ENCODE data around the gene STRIP2. TPM values are rescaled to one million over a fixed set of nuclear protein-coding genes. Genes with fewer than 3 reads are reported as not detected.

The STRIP2 gene
- total RNA-seq, 1 experiment from 2014 or later: 6.5 TPM

GRCh38 chr7:129389829-129390228 lies 44.4 kb upstream of the STRIP2 start:
- Mint-ChIP-seq H3K4me1 (peaks cover 33% of the 10 kb centered on the region), H3K36me3 (no peaks in the 10 kb centered on the region), H3K27me3 (ENCODE audit: low read depth) (no peaks in the 10 kb centered on the region), H3K4me3 (no peak overlapping the region), H3K27ac (no peak overlapping the region), H3K9me3 (no peaks in the 10 kb centered on the region)
- no peak for ATAC-seq
- DNase-seq (ENCODE audit: low spot score): no peak
- ChIA-PET CTCF (interaction anchor here (0.7 to 2.1 kb wide), 7 partner anchors 10 to 171 kb away, joined by 3 to 12 read pairs (median 7); partner anchors contain the start of gene STRIP2), POLR2A (no interaction called here)
- TF ChIP-seq TP53 (CRISPR knock-in tag; IDR thresholded peaks at IDR 0.05) (no peak), E2F1 (CRISPR knock-in tag; IDR thresholded peaks at IDR 0.05) (no peak), ZNF219 (CRISPR knock-in tag; IDR thresholded peaks at IDR 0.05; ENCODE audit: borderline replicate concordance) (no peak), SMAD3 (CRISPR knock-in tag; IDR thresholded peaks at IDR 0.05; ENCODE audit: borderline replicate concordance) (no peak), IRF1 (CRISPR knock-in tag; IDR thresholded peaks at IDR 0.05) (no peak)

DNA sequence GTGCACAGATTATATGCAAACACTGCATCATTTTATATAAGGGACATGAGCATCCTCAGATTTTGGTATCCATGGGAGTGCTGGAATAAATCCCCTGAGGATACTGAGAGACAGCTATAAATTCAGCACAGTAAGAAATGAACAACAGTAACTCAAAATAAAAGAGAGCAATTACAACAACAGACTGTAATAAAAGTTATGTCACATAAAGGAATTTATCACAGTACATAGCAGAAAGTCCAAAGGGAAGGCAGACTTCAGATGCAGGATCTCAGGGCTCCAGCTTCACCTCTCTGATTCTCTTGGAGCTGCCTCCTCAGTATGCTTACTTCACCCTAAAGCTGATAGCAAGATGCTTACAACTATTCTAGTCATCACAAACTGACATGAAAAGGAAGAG lies 43.9 kb upstream of the STRIP2 start:
- no peak for ATAC-seq
- no peak for DNase-seq (ENCODE audit: low spot score)
- H3K27me3 Mint-ChIP-seq (ENCODE audit: low read depth): no peaks in the 10 kb centered on the region
- peaks cover 31% of the 10 kb centered on the region for H3K4me1 Mint-ChIP-seq
- no peak for TF ChIP-seq CBFB (CRISPR knock-in tag; IDR thresholded peaks at IDR 0.05; ENCODE audit: low read depth)
- TF ChIP-seq GABPB1 (CRISPR knock-in tag; IDR thresholded peaks at IDR 0.05): no peak
- no peak for TF ChIP-seq HMGA2 (CRISPR knock-in tag; IDR thresholded peaks at IDR 0.05)
- TF ChIP-seq, protein P1, sequence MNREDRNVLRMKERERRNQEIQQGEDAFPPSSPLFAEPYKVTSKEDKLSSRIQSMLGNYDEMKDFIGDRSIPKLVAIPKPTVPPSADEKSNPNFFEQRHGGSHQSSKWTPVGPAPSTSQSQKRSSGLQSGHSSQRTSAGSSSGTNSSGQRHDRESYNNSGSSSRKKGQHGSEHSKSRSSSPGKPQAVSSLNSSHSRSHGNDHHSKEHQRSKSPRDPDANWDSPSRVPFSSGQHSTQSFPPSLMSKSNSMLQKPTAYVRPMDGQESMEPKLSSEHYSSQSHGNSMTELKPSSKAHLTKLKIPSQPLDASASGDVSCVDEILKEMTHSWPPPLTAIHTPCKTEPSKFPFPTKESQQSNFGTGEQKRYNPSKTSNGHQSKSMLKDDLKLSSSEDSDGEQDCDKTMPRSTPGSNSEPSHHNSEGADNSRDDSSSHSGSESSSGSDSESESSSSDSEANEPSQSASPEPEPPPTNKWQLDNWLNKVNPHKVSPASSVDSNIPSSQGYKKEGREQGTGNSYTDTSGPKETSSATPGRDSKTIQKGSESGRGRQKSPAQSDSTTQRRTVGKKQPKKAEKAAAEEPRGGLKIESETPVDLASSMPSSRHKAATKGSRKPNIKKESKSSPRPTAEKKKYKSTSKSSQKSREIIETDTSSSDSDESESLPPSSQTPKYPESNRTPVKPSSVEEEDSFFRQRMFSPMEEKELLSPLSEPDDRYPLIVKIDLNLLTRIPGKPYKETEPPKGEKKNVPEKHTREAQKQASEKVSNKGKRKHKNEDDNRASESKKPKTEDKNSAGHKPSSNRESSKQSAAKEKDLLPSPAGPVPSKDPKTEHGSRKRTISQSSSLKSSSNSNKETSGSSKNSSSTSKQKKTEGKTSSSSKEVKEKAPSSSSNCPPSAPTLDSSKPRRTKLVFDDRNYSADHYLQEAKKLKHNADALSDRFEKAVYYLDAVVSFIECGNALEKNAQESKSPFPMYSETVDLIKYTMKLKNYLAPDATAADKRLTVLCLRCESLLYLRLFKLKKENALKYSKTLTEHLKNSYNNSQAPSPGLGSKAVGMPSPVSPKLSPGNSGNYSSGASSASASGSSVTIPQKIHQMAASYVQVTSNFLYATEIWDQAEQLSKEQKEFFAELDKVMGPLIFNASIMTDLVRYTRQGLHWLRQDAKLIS (CRISPR knock-in tag; IDR thresholded peaks at IDR 0.05; ENCODE audit: borderline replicate concordance): no peak
- no peak for TF ChIP-seq NR2C2 (CRISPR knock-in tag; IDR thresholded peaks at IDR 0.05)
- TF ChIP-seq SOX15 (CRISPR knock-in tag; IDR thresholded peaks at IDR 0.05): no peak
- TF ChIP-seq FOXK1 (CRISPR knock-in tag; IDR thresholded peaks at IDR 0.05): no peak
- TF ChIP-seq SMAD4 (CRISPR knock-in tag; IDR thresholded peaks at IDR 0.05): no peak
- TF ChIP-seq, protein P2, sequence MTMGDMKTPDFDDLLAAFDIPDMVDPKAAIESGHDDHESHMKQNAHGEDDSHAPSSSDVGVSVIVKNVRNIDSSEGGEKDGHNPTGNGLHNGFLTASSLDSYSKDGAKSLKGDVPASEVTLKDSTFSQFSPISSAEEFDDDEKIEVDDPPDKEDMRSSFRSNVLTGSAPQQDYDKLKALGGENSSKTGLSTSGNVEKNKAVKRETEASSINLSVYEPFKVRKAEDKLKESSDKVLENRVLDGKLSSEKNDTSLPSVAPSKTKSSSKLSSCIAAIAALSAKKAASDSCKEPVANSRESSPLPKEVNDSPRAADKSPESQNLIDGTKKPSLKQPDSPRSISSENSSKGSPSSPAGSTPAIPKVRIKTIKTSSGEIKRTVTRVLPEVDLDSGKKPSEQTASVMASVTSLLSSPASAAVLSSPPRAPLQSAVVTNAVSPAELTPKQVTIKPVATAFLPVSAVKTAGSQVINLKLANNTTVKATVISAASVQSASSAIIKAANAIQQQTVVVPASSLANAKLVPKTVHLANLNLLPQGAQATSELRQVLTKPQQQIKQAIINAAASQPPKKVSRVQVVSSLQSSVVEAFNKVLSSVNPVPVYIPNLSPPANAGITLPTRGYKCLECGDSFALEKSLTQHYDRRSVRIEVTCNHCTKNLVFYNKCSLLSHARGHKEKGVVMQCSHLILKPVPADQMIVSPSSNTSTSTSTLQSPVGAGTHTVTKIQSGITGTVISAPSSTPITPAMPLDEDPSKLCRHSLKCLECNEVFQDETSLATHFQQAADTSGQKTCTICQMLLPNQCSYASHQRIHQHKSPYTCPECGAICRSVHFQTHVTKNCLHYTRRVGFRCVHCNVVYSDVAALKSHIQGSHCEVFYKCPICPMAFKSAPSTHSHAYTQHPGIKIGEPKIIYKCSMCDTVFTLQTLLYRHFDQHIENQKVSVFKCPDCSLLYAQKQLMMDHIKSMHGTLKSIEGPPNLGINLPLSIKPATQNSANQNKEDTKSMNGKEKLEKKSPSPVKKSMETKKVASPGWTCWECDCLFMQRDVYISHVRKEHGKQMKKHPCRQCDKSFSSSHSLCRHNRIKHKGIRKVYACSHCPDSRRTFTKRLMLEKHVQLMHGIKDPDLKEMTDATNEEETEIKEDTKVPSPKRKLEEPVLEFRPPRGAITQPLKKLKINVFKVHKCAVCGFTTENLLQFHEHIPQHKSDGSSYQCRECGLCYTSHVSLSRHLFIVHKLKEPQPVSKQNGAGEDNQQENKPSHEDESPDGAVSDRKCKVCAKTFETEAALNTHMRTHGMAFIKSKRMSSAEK (CRISPR knock-in tag; IDR thresholded peaks at IDR 0.05; ENCODE audit: borderline replicate concordance): no peak
- no peak for TF ChIP-seq SMAD3 (CRISPR knock-in tag; IDR thresholded peaks at IDR 0.05; ENCODE audit: borderline replicate concordance)
- TF ChIP-seq TEAD1 (CRISPR knock-in tag; IDR thresholded peaks at IDR 0.05): no peak
- TF ChIP-seq ZNF232 (CRISPR knock-in tag; IDR thresholded peaks at IDR 0.05): no peak
- no peak for TF ChIP-seq FOXJ3 (CRISPR knock-in tag; IDR thresholded peaks at IDR 0.05; ENCODE audit: borderline replicate concordance)
- CTCF ChIA-PET: interaction anchor here (1.4 to 2.1 kb wide), 4 partner anchors 14 to 47 kb away, joined by 7 to 12 read pairs (median 10); partner anchors contain the start of gene STRIP2
- POLR2A ChIA-PET: no interaction called here
- H3K36me3 Mint-ChIP-seq: no peaks in the 10 kb centered on the region
- no peak overlapping the region for H3K27ac Mint-ChIP-seq
- no peak overlapping the region for H3K4me3 Mint-ChIP-seq
- no peaks in the 10 kb centered on the region for H3K9me3 Mint-ChIP-seq

All from WTC11 (cell line).